HG02571 (cell line): ENCODE results near the gene SPP1.
"Not testable (repeated sequence)": the region's sequence is repeated elsewhere in the genome, so short reads cannot be mapped to it uniquely, and the experiment has no call there.

Experiments used
- ATAC-seq: cut with Tn5 transposase; IDR thresholded peaks from one replicate; pipeline ENCODE4 v1.9.1; 2021; ENCODE audit warnings: mild to moderate bottlenecking, moderate library complexity; ENCODE audit not compliant: unreplicated experiment

Gene SPP1

GRCh38 chr4:87975466-87975865 is at the start of gene SPP1:
Gene SPP1 (plus strand): TSS chr4:87975714. CDS start chr4:87976896, 1,182 bp downstream.
- ATAC-seq, result no peak

- ATAC-seq, result no peak
Observed at GRCh38 chr4:87926554-87927098, 48.9 kb upstream of the SPP1 start.

- no peak for ATAC-seq
Observed at GRCh38 chr4:87930629-87931028, 44.9 kb upstream of the SPP1 start.

DNA sequence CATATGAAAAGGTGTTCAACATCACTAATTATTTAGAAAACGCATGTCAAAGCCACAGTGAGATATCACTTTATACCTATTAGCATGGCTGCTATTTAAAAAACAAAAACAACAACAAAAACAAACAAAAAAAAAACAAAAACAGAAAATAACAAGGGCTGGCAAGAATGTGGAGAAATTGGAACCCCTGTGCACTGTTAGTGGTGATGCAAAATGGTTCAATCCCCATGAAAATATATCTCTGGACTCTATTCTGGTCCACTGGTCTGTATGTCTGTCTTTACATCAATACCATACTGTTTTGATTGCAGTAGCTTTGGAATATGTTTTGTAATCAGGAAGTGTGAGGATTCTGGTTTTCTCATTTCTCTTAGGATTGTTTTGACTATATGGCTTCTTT is 43.6 kb upstream of the SPP1 start:
- ATAC-seq, result no peak

GRCh38 chr4:87932718-87933141 is 42.8 kb upstream of the SPP1 start:
- ATAC-seq, result no peak

DNA sequence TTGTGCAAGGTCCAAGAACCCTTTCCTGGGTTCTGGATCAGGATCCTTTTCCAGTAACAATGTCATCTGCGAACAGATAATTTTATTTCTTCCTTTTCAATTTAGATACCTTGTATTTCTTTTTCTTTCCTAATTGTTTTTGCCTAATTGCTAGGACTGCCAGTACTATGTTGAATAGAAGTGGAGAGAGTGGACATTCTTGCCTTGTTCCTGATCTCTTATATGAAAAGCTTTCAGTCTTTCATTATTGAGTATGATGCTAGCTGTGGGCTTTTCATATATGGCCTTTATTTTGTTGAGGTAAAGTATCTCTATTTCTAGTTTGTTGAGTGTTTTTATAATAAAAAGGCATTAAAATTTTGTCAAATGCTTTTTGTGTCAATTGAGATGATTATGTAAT is 42.2 kb upstream of the SPP1 start:
- no peak for ATAC-seq

- no peak for ATAC-seq
Observed at GRCh38 chr4:87934157-87934704, 41.3 kb upstream of the SPP1 start.

DNA sequence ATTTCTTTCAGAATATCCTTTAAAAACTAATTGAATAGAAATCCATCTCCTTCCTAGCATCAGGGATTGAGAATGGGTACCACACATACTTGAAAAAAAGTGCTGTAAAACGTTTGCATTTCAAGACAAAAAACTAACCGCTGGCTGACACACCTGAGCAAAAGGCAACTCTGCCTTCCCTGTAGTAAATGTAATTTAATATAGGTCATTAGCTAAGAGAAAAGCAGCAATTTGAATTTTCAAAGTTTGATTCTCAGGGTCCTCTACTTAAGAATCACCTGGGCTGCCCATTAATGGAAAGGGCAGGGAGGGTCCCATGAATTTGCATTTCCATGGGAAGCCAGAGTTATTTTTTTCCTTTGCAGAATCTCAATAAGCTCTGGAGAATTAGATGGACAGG is 40.5 kb upstream of the SPP1 start:
- ATAC-seq, result no peak

- not testable (repeated sequence) for ATAC-seq
Observed at GRCh38 chr4:87935954-87936353, 39.6 kb upstream of the SPP1 start.

DNA sequence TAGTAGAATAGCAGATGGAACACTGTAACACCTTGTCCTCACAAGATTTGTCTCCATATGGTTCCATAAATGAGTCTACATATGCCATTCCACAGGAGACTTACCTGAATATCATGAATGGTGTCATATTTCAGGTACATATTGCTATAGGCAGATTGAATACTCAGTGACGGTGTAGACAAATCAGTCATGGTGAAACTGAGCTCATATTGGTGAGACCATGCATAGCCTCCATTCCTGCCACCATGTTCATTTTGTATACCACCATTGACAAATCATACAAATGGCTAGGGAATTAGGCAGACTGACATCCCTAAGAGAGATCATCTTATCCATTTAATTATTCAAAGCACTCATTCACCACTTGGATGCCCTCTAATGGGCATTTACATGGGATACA is 38.0 kb upstream of the SPP1 start:
- ATAC-seq, result no peak

- no peak for ATAC-seq
Observed at GRCh38 chr4:87938746-87939145, 36.8 kb upstream of the SPP1 start.

DNA sequence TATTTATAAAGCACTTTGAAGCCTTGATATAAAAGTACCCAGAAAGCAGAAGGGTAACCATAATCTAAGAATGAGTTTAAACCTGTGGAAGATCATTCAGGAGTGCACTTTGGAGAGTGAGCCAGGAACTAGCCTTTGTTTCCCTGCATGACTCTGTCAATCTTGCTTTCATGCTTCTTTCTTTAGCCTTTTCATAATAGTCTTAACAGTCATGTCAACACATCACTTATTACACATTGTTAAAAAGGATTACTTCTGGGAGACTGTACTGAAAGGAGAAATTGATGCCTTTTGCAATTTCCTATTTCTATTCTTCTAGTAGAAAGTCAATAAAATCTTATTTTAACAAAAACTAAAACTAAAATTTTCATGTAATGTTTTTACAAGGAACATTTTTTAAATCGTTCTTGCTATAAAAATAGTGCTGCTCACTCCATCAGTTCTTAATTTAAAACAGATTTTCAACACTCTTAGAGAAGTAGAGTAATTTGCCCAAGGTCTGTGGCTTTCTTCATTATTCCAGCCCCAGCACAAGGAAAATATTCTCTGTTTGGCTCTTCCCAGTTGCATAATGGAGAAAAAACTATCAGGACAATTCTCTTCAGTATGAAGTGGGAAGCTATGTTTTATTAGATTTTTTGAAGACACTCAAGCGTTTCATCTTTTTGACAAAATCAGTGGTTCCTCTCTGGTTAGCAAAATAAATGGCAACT is 35.4 kb upstream of the SPP1 start:
- ATAC-seq, result no peak

DNA sequence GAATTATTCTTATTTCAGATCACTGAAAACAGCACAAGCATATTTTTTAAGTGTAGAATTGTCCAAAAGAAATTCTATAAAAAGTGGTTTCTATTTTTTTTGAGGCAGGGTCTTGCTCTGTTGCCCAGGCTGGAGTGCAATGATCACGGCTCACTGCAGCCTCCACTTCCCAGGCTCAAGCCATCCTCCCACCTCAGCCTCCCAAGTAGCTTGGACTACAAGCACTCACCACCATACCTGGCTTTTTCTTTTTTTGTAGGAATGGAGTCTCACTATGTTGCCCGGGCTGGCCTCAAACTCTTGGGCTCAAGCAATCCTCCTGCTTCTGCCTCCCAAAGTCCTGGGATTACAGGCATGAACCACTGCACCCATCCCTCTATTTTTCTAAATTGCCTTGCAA is 34.7 kb upstream of the SPP1 start:
- not testable (repeated sequence) for ATAC-seq

- no peak for ATAC-seq
Observed at GRCh38 chr4:87941537-87942392, 33.7 kb upstream of the SPP1 start.

- no peak for ATAC-seq
Observed at GRCh38 chr4:87943660-87944149, 31.8 kb upstream of the SPP1 start.

GRCh38 chr4:87944967-87945366 is 30.5 kb upstream of the SPP1 start:
- no peak for ATAC-seq

- ATAC-seq, result no peak
Observed at GRCh38 chr4:87946766-87947165, 28.7 kb upstream of the SPP1 start.

DNA sequence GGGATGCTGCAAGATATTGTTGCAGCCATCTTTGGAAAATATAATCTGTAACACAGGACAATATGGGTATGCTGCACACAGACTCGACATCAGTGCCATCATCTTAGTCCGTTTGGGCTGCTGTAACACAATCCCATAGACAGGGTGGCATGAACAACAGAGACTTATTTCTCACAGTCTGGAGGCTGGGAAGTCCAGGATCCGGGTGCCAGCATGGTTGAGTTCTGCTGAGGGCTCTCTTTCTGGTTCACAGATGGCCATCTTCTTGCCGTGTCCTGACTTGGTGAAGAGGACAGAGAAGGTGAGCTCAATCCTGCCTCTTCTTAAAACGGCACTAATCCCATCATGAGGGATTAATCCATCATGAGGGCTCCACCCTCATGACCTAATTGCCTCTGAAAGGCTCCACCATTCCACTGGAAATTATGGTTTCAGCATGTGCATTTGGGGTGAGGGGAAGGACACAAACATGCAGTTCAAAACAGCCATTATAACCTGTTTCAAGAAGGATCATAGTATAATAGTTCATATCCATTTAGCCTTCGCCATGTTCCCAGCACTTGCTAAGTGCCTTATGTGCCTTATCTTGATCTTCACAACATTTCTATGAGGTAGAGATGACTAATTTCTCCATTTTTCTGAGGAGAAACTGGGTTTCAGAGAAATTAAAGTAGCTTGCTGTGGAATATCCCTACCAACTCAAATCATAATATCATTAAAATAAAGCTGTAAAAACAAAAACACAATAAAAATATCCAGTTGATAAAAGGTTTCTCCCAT is 27.9 kb upstream of the SPP1 start:
- ATAC-seq, result no peak

- no peak for ATAC-seq
Observed at GRCh38 chr4:87949961-87950360, 25.6 kb upstream of the SPP1 start.

GRCh38 chr4:87950493-87950892 is 25.0 kb upstream of the SPP1 start:
- ATAC-seq, result no peak
